ENCODE data around the gene DIP2B. TPM values are rescaled to one million over a fixed set of nuclear protein-coding genes. Genes with fewer than 3 reads are reported as not detected.
"Not testable (repeated sequence)": the region's sequence is repeated elsewhere in the genome, so short reads cannot be mapped to it uniquely, and the experiment has no call there.

DIP2B gene
- total RNA-seq, 1 donor from 2014 or later: 22.6 TPM

DNA sequence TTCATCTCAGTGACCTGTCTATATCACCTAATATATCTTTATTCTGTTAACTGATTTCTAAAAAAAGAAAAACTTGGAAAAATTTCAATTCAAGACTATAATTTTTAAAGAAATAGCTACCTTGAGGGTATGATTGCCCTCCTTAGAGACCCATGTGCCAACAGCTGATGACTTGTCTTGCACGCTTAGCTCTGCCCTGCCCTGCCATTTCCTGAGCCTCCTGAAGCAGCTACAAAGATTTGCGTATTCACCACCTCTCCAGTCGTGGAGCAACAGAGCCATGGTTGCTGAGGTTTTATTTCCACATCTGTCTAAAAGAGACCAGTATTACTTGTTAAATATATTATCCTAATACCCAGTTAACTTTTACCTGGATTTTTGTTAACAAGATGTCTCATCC is 167.4 kb downstream of the DIP2B start:
- DNase-seq (ENCODE audit: low read depth in 2 of 2): no peak

DNA sequence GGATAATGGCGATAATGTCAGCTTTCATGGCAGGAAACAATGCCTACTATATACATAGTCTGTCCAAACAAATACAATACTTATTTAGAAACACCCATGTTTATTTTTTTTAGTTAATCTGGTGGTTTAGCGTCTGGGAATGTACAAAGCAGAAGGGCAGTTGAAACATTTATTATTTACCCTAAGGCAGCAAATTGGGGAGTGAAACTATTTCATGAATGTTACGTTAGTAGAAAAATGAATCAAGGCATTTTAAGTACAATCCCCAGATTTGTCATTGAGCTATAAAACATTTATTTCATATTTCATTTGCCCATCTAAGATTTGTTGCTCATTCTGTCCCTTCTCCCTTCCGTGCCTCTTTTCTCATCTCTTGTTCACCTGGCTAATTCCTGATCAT is 172.0 kb downstream of the DIP2B start:
- no peak for DNase-seq (ENCODE audit: low read depth in 2 of 2)

GRCh38 chr12:50677858-50678257 is 173.1 kb downstream of the DIP2B start:
- DNase-seq (ENCODE audit: low read depth in 2 of 2): peak in 1 of 2 donors; percentile 12

DNA sequence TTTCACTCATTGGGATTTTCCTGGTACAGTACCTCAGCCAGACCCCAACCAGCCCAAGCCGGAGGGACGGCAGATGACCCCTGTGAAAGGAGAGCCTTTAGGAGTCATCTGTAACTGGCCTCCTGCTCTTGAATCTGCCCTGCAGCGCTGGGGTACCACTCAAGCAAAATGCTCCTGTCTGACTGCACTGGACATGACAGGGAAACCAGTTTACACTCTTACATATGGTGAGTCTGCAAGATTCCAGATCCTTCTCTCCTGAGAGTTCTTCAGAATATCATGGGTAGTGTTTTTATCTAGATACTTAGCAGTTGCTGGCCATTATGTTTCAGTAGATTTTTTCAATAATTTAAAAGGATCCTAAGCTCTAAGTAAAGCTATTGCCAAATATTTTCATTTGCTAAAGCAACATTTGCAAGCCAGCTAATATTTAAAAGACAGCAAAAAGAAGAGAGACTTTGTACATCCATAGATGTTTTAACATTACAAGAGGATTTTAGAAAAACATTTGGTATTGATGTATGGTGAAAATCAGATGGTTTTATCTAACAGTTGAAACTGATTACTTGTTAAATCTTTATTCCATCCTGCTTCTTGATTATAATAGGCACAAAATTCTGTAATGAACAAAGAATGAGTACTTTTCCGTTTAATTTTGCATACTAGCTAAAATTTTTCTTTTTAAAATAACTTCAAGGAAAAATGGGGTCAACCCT is 174.0 kb downstream of the DIP2B start:
- no peak for DNase-seq (ENCODE audit: low read depth in 2 of 2)

- DNase-seq (ENCODE audit: low read depth in 2 of 2): no peak
These were observed 174.8 kb downstream of the DIP2B start for GRCh38 chr12:50679612-50680011.

DNA sequence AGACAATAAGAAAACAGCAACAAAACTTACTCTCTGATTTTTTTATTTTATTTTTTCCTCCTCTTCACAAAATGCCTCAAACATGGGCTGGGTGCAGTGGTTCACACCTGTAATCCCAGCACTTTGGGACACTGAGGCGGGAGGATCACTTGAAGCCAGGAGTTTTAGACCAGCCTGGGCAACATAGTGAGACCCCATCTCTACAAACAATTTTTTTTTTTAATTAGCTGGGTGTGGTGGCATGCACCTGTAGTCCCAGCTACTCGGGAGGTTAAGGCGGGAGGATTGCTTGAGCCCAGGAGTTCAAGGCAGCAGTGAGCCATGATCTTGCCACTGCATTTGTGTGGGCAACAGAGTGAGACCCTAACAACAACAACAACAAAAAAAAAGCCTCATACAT is 176.3 kb downstream of the DIP2B start:
- not testable (repeated sequence) for DNase-seq (ENCODE audit: low read depth in 2 of 2)

GRCh38 chr12:50685641-50686040 is 180.9 kb downstream of the DIP2B start:
- peak in 1 of 2 donors; percentile 7 for DNase-seq (ENCODE audit: low read depth in 2 of 2)

DNA sequence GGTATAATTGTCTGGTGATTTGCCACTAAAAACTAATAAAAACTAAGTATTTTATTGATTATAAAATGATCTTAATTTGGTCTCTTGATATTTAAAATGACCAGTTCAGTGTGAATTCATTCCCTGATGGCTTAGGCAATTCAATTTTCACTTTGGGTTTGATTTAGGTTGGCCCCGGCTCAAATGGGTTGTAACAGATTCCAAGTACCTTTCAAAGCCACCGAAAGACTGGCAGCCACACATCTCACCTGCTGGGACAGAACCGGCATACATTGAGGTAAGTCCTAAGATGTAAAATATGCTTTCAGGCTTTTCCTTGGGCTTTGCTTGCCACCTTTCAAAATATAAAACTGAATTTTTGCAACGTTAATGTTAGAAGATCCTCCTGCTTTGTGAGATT is 181.6 kb downstream of the DIP2B start:
- no peak for DNase-seq (ENCODE audit: low read depth in 2 of 2)

DNA sequence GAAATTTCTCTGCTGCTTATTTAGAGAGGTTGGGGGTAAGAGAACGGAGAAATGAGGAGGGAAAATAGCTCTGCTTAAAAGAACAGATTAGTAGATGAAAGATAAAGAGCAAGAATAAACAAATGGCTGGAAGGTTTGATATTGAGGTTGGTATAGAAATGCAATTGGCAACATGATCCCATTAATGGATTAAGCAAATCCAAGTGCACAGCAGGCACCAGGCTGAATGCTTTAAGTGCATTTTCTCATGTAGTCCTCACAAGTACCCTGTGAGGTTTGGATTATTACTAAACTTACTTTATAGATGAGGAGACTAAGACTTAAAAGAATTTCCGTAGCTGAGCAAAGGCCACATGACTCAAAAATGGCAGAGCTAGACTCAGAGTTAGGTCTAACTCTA is 182.2 kb downstream of the DIP2B start:
- no peak for DNase-seq (ENCODE audit: low read depth in 2 of 2)

DNA sequence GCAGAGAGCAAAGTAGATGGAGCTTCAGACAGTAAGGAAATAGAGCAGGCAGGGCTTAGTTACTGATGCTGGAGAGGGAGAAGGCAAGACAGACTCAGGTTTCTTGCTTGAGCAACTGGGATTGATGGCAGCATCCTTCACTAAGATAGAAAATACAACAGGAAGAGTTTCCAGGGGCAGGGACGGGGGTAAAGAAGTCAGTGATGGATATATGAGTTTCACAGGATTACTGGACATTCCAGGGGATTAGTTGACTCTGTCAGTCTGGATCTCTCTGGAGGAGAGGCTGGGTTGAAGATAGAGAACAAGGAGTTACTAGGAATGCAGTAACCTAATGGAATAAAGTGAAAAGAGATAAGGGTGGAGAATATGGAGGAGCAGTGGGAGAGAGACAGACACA is 184.7 kb downstream of the DIP2B start:
- DNase-seq (ENCODE audit: low read depth in 2 of 2): no peak

GRCh38 chr12:50690925-50691324 is 186.1 kb downstream of the DIP2B start:
- DNase-seq (ENCODE audit: low read depth in 2 of 2): peak in 1 of 2 donors; percentile 83

- DNase-seq (ENCODE audit: low read depth in 2 of 2): no peak
These were observed 191.2 kb downstream of the DIP2B start for GRCh38 chr12:50695961-50696360.

DNA sequence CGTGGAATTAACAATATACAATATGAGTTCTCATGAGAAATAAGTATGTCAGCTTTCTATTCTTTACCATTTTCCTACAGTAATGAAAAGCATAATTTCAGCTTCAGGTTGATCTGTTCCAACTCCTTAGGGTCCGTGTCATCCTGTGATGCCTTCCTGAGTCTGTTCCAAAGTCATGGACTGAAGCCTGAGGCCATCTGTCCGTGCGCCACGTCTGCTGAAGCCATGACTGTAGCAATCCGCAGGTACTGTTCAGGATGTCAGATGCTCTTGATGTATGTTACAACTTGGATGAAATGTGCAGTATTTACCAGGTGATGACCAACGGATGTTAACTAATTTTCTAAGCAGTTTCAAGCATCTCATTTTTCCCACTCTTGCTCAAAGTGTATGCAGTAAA is 192.1 kb downstream of the DIP2B start:
- no peak for DNase-seq (ENCODE audit: low read depth in 2 of 2)

DNA sequence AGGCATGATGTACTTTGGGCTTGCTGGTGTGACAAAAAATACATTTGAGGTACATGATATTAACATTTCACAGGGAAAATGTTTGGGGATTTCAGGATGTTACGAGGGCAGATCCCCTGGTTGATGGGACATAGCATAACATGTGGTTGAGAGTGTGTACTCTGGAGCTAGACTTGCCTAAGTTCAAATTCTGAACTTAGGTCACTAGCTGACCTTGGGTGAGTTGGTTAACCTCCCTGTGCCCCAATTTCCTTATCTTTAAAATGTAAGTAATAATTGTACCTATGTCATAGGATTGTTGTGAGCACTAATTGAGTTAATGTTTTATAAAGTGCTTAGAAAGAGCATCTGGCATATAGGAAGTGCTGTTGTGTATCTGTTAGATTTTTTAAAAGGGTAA is 194.4 kb downstream of the DIP2B start:
- no peak for DNase-seq (ENCODE audit: low read depth in 2 of 2)

GRCh38 chr12:50699940-50700339 is 195.2 kb downstream of the DIP2B start:
- DNase-seq (ENCODE audit: low read depth in 2 of 2): no peak

GRCh38 chr12:50706606-50707005 is 201.8 kb downstream of the DIP2B start:
- DNase-seq (ENCODE audit: low read depth in 2 of 2): no peak

DNA sequence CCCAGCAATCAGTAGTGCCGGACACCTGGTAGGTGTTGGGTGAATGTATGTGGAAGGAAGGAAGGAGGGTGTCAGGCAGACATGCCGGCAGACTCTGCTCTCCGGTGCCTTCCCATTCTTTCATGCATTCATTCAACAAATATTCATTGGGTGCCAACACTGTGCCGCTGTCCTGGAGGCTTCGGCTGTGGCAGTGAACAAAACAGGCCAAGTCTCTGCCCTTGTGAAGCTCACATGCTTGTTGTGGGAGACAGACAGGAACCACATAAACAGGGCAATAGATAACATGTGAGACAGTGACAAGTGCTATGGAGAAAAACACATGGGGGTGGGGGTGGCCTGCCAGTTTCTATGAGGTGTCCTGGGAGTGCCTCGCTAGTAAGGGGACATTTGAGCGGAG is 202.6 kb downstream of the DIP2B start:
- DNase-seq (ENCODE audit: low read depth in 2 of 2): no peak

DNA sequence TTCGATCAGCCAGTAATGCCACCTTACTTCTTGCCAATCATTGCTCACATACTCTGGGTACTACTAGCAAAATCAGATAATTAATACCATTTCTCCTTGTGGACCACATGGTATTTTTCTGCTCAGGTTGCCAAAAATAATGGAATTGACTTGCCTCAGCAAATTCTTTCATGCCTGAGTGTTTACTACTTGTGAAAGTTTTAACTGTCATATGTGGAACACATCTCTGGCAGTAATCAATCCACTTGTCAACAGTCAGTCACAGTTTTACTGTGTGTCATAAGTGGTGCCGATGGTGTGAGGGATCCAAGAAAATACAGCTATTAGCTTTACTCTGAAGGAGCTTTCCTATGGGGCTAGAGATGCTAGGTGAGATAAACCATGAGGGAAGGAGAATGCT is 203.8 kb downstream of the DIP2B start:
- no peak for DNase-seq (ENCODE audit: low read depth in 2 of 2)

- no peak for DNase-seq (ENCODE audit: low read depth in 2 of 2)
These were observed 206.3 kb downstream of the DIP2B start for GRCh38 chr12:50711121-50711520.

DNA sequence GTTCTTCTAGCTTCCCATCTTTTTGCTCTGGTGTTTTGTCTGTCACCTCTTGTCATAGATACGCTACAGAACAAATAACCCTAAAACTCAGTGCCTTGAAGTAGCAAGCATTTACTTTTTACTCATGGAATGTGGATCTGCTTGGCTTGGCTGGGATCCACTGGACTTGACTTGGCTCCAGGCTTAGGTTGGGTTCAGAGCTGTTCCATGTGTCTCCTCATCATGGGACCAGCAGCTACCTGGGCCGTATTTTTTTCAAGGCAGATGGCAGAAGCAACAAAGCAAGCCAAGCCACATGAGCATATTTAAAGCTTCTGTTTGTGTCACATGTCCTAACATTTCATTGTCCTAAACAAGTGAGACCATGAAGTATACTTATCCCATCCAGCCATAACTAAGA is 210.4 kb downstream of the DIP2B start:
- no peak for DNase-seq (ENCODE audit: low read depth in 2 of 2)

DNA sequence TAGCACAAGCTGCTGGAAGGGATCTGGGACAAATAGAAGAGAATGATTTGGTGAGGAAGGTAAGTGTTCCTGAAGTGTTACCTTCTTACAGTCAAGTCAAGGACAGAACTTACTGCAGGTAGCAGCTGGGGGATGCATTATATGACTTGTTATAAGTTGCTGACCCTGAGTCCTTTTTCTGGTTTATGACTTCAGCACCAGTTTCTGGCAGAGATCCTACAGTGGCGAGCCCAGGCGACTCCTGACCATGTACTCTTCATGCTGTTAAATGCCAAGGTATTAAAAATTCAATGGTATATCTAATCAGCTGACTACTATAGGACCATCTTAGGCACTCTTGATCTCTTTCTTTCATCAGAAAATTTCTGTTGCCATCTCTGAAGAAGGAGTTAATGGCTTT is 214.0 kb downstream of the DIP2B start:
- no peak for DNase-seq (ENCODE audit: low read depth in 2 of 2)

- no peak for DNase-seq (ENCODE audit: low read depth in 2 of 2)
These were observed 215.3 kb downstream of the DIP2B start for GRCh38 chr12:50720085-50720484.

- DNase-seq (ENCODE audit: low read depth in 2 of 2): no peak
These were observed 215.7 kb downstream of the DIP2B start for GRCh38 chr12:50720501-50720900.

GRCh38 chr12:50723865-50724264 is 219.1 kb downstream of the DIP2B start:
- no peak for DNase-seq (ENCODE audit: low read depth in 2 of 2)
